Measurements from ENCODE around the gene MTRFR. TPM values are rescaled to one million over a fixed set of nuclear protein-coding genes. Genes with fewer than 3 reads are reported as not detected.

MTRFR gene
- total RNA-seq, 1 donor from 2014 or later, result 14.3 TPM

GRCh38 chr12:123258593-123258992, 25.4 kb downstream of the MTRFR start:
- no peak overlapping the region for H3K27ac Mint-ChIP-seq (ENCODE audit: unreplicated experiment)
- H3K4me3 Mint-ChIP-seq (ENCODE audit: unreplicated experiment), result no peak overlapping the region
- peaks cover 54% of the 10 kb centered on the region for H3K36me3 Mint-ChIP-seq (ENCODE audit: unreplicated experiment)
- H3K9me3 Mint-ChIP-seq (ENCODE audit: unreplicated experiment), result no peaks in the 10 kb centered on the region
- no peak for TF ChIP-seq CTCF (IDR thresholded peaks at IDR 0.05)
- H3K4me1 Mint-ChIP-seq (ENCODE audit: unreplicated experiment), result peaks cover 1% of the 10 kb centered on the region
- DNase-seq (ENCODE audit: extremely low spot score, unreplicated experiment), result no peak
- no peaks in the 10 kb centered on the region for H3K27me3 Mint-ChIP-seq (ENCODE audit: unreplicated experiment)

- no peak for TF ChIP-seq CTCF (IDR thresholded peaks at IDR 0.05)
- Mint-ChIP-seq H3K4me3 (ENCODE audit: unreplicated experiment) (no peak overlapping the region), H3K27ac (ENCODE audit: unreplicated experiment) (no peak overlapping the region), H3K36me3 (ENCODE audit: unreplicated experiment) (peaks cover 54% of the 10 kb centered on the region), H3K4me1 (ENCODE audit: unreplicated experiment) (peaks cover 1% of the 10 kb centered on the region), H3K27me3 (ENCODE audit: unreplicated experiment) (no peaks in the 10 kb centered on the region), H3K9me3 (ENCODE audit: unreplicated experiment) (no peaks in the 10 kb centered on the region)
- DNase-seq (ENCODE audit: extremely low spot score, unreplicated experiment), result no peak
These were observed 26.8 kb downstream of the MTRFR start for GRCh38 chr12:123260081-123260480.

- H3K27me3 Mint-ChIP-seq (ENCODE audit: unreplicated experiment), result no peaks in the 10 kb centered on the region
- no peak overlapping the region for H3K27ac Mint-ChIP-seq (ENCODE audit: unreplicated experiment)
- DNase-seq (ENCODE audit: extremely low spot score, unreplicated experiment), result no peak
- no peaks in the 10 kb centered on the region for H3K9me3 Mint-ChIP-seq (ENCODE audit: unreplicated experiment)
- H3K4me1 Mint-ChIP-seq (ENCODE audit: unreplicated experiment), result peaks cover 1% of the 10 kb centered on the region
- peaks cover 52% of the 10 kb centered on the region for H3K36me3 Mint-ChIP-seq (ENCODE audit: unreplicated experiment)
- H3K4me3 Mint-ChIP-seq (ENCODE audit: unreplicated experiment), result no peak overlapping the region
- no peak for TF ChIP-seq CTCF (IDR thresholded peaks at IDR 0.05)
These were observed 28.0 kb downstream of the MTRFR start for GRCh38 chr12:123261196-123261595.

GRCh38 chr12:123263196-123263817, 30.1 kb downstream of the MTRFR start:
- H3K9me3 Mint-ChIP-seq (ENCODE audit: unreplicated experiment), result no peaks in the 10 kb centered on the region
- peaks cover 9% of the 10 kb centered on the region for H3K4me1 Mint-ChIP-seq (ENCODE audit: unreplicated experiment)
- H3K27ac Mint-ChIP-seq (ENCODE audit: unreplicated experiment), result no peak overlapping the region
- DNase-seq (ENCODE audit: extremely low spot score, unreplicated experiment), result no peak
- H3K4me3 Mint-ChIP-seq (ENCODE audit: unreplicated experiment), result no peak overlapping the region
- no peaks in the 10 kb centered on the region for H3K27me3 Mint-ChIP-seq (ENCODE audit: unreplicated experiment)
- H3K36me3 Mint-ChIP-seq (ENCODE audit: unreplicated experiment), result peaks cover 45% of the 10 kb centered on the region
- no peak for TF ChIP-seq CTCF (IDR thresholded peaks at IDR 0.05)

- Mint-ChIP-seq H3K4me1 (ENCODE audit: unreplicated experiment) (peaks cover 19% of the 10 kb centered on the region), H3K9me3 (ENCODE audit: unreplicated experiment) (no peaks in the 10 kb centered on the region), H3K27me3 (ENCODE audit: unreplicated experiment) (no peaks in the 10 kb centered on the region), H3K4me3 (ENCODE audit: unreplicated experiment) (no peak overlapping the region), H3K27ac (ENCODE audit: unreplicated experiment) (no peak overlapping the region), H3K36me3 (ENCODE audit: unreplicated experiment) (peaks cover 41% of the 10 kb centered on the region)
- DNase-seq (ENCODE audit: extremely low spot score, unreplicated experiment), result no peak
- TF ChIP-seq CTCF (IDR thresholded peaks at IDR 0.05), result peak; percentile 10
These were observed 31.4 kb downstream of the MTRFR start for GRCh38 chr12:123264642-123265041.

Measured in osteocyte (in vitro differentiated cells).